HG03571 (cell line): ENCODE results near the gene ARID4A.
"Not testable (repeated sequence)": the region's sequence is repeated elsewhere in the genome, so short reads cannot be mapped to it uniquely, and the experiment has no call there.

Experiments
- ATAC-seq: cut with Tn5 transposase; IDR thresholded peaks from one replicate; pipeline ENCODE4 v1.9.1; 2021; ENCODE audit not compliant: unreplicated experiment

ARID4A gene

DNA sequence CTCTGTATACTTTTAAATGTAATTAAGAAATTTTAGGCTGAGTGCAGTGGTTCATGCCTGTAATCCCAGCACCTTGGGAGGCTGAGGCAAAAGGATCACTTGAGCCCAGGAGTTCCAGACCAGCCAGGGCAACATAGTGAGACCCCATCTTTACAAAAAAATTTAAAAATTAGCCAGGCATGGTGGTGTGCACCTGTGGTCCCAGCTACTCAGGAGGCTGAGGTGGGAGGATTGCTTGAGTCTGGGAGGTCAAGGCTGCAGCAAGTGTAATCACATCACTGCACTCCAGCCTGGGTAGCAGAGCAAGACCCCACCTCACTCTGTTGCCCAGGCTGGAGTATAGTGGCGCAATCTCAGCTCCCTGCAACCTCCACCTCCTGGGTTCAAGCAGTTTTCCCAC lies 63.9 kb downstream of the ARID4A start:
- not testable (repeated sequence) for ATAC-seq

DNA sequence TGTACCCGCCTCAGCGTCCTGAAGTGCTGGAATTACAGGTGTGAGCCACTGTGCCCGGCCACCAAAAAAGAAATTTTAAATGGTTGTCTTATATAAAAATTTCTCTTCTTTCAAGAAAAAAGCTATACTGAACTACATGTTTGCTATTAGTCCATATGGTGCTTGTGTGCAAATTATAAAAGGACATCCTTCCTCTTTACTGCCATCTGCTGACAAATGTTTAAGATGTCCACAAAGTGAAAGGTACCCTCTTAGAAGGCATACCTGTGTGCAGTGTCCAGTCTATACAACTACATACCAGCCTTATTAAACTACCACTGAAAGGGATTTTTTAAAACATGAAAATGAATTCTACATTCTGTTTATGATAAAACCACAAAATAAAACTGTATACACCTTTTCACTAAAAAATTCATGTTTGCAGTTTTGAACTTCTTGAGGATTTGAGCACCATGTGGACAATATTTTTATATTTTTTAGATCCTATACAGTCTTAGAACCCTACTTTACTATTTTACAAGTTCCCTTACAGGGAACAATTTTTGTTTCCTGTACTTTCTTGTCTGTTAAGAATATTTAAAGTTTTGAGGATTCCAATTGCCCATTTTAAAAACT lies 64.5 kb downstream of the ARID4A start:
- ATAC-seq = no peak

DNA sequence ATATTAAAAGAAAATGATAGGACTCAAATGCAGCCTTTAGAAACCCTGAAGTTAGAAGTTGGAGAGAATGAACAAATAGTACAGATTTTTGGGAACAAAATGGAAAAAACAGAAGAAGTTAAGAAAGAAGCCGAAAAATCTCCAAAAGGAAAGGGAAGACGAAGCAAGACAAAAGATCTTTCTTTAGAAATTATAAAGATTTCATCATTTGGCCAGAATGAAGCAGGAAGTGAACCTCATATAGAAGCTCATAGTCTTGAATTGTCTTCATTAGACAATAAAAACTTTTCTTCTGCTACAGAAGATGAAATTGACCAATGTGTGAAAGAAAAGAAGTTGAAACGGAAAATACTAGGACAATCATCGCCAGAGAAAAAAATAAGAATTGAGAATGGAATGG lies 66.0 kb downstream of the ARID4A start:
- ATAC-seq = no peak

GRCh38 chr14:58367296-58367695 lies 68.9 kb downstream of the ARID4A start:
- ATAC-seq = no peak

- ATAC-seq = no peak
Observed at GRCh38 chr14:58368956-58369355, 70.6 kb downstream of the ARID4A start.

DNA sequence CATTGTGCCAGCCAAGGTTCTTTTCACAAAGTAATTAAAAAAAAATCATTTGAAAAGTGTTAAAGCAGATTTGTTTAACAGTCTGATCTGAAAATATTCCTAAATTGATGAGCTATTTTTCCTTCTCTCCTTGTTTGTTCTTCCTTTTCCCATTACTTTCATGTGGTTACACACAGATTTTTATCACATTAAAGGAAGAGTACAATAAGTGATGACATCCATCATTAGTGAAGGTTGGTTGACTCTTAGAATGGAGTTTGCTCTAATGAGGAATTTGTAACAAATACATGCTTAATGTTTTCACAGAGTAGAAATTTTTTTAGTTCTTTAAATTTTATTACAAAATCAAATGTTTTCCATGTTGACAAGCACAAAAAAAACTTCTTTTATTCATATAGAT lies 78.4 kb downstream of the ARID4A start:
- no peak for ATAC-seq

- ATAC-seq = no peak
Observed at GRCh38 chr14:58390830-58391229, 92.5 kb downstream of the ARID4A start.

DNA sequence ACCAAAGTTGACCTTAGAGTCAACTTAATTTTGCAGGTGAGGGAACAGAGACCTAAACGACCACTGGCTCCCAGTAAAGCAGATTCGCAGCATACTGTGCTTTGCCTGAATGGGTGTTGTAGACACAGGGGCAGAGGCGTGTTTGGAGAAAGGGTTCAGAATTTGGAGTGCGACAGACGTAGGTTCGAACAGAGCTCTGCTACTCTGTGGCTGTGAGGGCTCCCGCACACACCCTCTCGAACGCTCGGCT lies 97.1 kb downstream of the ARID4A start:
- no peak for ATAC-seq

DNA sequence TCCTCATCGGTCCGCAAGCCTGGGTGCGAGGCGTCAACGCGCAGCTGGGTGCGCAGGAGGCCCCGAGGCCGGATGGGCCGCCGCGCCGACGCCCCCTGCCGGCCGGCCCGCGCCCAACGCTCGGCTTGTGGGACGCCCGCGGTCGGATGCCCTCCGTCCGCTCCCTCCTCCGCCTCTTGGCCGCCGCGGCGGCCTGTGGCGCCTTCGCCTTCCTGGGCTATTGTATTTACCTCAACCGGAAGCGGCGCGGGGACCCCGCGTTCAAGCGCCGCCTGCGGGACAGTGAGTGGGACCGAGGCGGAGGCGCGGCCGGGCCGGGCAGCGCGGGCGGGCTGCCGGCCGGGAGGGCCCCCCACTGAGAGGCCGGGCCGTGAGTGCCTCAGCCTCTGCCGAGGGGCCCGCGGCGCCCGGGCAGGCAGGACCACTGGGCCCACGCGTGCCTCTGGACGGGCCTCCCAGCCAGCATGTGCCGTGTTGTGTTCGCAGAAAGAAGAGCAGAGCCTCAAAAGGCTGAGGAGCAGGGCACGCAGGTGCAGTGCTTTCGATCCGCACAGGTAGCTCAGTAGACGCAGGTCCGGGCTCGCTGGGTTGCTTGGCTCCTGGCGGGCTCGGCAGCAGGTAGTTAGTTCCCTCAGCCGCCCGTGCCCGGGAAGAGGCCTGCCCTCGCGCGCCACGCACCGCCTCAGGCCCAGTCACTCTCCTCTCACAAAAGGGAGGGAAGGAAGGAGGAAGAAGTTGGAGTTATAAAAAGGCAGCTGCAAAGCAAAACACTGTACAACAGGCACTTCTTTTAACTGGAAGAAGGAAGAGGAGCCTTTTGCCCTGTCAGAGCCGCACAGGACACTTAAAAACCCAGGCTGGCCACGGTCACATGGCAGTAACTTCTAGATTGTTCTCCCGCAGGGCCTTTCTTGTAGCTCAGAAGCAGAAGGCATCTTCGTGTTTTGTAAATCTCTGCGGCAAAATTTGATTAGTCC lies 97.7 kb downstream of the ARID4A start, which contains the start of gene TOMM20L:
TOMM20L (plus strand) TSS at position 119 of the 977 bp plus-strand sequence; CDS start at position 147, 28 bp downstream.
- ATAC-seq = peak; percentile 95

GRCh38 chr14:58397156-58397555 lies 98.8 kb downstream of the ARID4A start:
- ATAC-seq = no peak

- ATAC-seq = no peak
Observed at GRCh38 chr14:58398495-58398894, 100.1 kb downstream of the ARID4A start.

- ATAC-seq = no peak
Observed at GRCh38 chr14:58398895-58399294, 100.5 kb downstream of the ARID4A start.

- ATAC-seq = no peak
Observed at GRCh38 chr14:58401587-58401986, 103.2 kb downstream of the ARID4A start.

DNA sequence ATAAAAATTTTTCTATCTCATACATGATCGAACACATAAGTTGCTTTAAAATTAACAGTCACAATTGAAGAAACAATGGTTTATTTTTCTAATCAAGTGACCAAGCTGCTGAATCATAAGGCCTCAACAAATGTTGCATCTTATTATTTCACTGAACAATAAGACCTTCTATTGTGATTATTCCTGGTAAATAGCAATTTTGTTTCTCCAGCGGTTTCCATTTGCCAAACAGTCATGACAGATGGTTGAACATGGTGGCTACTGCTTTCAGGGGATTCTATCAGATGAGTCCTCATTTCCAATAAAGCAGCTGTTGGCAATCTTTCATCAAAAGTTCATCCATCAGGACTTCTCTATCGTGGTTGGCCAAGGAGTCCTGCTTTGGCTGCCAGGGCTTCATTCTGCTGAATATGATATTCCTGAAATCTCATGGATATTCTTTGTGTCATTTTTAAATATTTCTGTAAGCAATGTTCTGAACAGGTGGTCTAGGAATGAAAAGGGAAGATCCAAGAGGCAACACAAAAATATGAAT lies 110.4 kb downstream of the ARID4A start:
- ATAC-seq = no peak

GRCh38 chr14:58414845-58415244 lies 116.5 kb downstream of the ARID4A start:
- ATAC-seq = no peak

DNA sequence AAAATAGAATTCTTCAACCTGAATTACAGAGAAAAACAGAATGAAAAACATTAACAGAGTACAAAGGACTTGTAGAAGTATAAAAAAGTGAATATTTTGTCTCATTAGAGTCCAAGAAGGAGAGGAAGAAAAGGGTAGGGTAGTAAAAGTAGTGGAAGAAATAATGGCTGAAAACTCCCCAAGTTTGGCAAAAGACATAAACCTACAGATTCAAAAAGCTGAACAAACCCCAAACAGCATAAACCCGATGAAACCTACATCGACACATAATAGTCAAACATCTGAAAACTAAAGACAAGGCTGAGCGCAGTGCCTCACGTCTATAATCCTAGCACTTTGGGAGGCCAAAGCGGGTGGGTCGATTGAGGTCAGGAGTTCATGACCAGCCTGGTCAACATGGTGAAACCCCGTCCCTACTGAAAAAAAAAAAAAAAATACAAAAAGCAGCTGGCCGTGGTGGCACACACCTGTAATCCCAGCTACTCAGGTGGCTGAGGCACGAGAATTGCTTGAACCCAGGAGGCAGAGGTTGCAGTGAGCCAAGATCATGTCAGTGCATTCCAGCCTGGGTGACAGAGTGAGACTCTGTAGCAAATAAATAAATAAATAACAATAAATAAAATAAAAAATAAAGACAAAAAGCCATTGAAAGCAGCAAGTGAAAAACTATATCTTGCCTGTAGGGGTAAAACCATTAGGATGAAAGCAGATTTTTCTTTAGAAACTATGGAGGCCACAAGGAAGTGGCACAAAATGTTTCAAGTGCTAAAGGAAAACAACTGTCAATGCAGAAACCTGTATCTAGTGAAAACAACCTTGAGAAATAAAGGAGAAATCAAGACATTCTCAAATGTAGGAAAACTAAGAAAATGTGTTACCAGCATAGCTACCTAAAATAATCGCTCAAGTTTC lies 117.5 kb downstream of the ARID4A start:
- no peak for ATAC-seq

GRCh38 chr14:58416934-58417333 lies 118.6 kb downstream of the ARID4A start:
- ATAC-seq = not testable (repeated sequence)
